H1 (cell line): ENCODE results near the gene MYPN. TPM values are rescaled to one million over a fixed set of nuclear protein-coding genes. Genes with fewer than 3 reads are reported as not detected.

Source experiments
- CTCF ChIA-PET: fragments of 300-600 bp; sonication (Branson Sonifier 250); formaldehyde crosslinking; loops from one replicate; lab custom pipeline; 2021; ENCODE audit not compliant: partially characterized antibody; lab: Charles Lee
- POLR2A ChIA-PET: fragments of 300-600 bp; sonication (Branson Sonifier 250); formaldehyde crosslinking; loops from one replicate; lab custom pipeline; 2021; ENCODE audit warnings: inconsistent platforms; ENCODE audit not compliant: partially characterized antibody; lab: Charles Lee
- DNase-seq, 2 experiments: peaks; one replicate each; pipeline versions ENCODE4 v3.0.0 to v3.0.0-alpha.2; 2010 to 2022; ENCODE audit warnings: low spot score in 2 of 2, low read depth in 1 of 2, mixed read lengths in 1 of 2
- FAIRE-seq: peaks from 2 replicates; lab custom pipeline; 2011; peaks lifted over from hg19 to GRCh38; lab: Jason Lieb, UNC
- H2AFZ ChIP-seq: 2 replicates; pipeline ENCODE4 v1.8.1; 2012; ENCODE audit warnings: low read length, inconsistent platforms
- H2AK5ac ChIP-seq: 2 replicates; pipeline ENCODE4 v1.6.1; 2013; ENCODE audit warnings: low read depth, low read length
- H2BK120ac ChIP-seq: replicated peaks from 2 replicates; pipeline ENCODE3; 2013; ENCODE audit warnings: low read depth, low read length, inconsistent platforms
- H2BK12ac ChIP-seq: 2 replicates; pipeline ENCODE4 v1.6.1; 2013; ENCODE audit warnings: low read depth, low read length
- H2BK15ac ChIP-seq: 2 replicates; pipeline ENCODE4 v1.6.1; 2013; ENCODE audit warnings: low read length
- H2BK20ac ChIP-seq: 2 replicates; pipeline ENCODE4 v1.6.1; 2013; ENCODE audit warnings: low read length
- H2BK5ac ChIP-seq: 2 replicates; pipeline ENCODE4 v1.6.1; 2013; ENCODE audit warnings: low read depth, low read length
- H3K14ac ChIP-seq: 2 replicates; pipeline ENCODE4 v1.6.1; 2013; ENCODE audit warnings: inconsistent platforms; ENCODE audit not compliant: insufficient read length
- H3K18ac ChIP-seq: 2 replicates; pipeline ENCODE4 v1.6.1; 2013; ENCODE audit warnings: low read length; ENCODE audit errors: extremely low read depth
- H3K23ac ChIP-seq: 2 replicates; pipeline ENCODE4 v1.6.1; 2013; ENCODE audit warnings: inconsistent platforms; ENCODE audit not compliant: insufficient read length
- H3K23me2 ChIP-seq: 2 replicates; pipeline ENCODE4 v1.6.1; 2013; ENCODE audit warnings: low read depth, low read length
- H3K27ac ChIP-seq: 2 replicates; pipeline ENCODE4 v1.6.1; 2011; ENCODE audit warnings: low read depth, low read length, inconsistent platforms
- H3K27me3 ChIP-seq, 4 experiments: replicated peaks in 1 of 4; 1 replicate in 1 of 4; 2 replicates in 3 of 4; pipeline versions ENCODE4 v1.6.1 to v1.8.1; 2011 to 2013; ENCODE audit warnings: low read length in 3 of 4, mild to moderate bottlenecking in 3 of 4, inconsistent platforms in 2 of 4, mixed read lengths in 2 of 4, moderate library complexity in 1 of 4; ENCODE audit not compliant: control insufficient read depth in 3 of 4, insufficient read depth in 3 of 4; ENCODE audit errors: extremely low read depth in 1 of 4
- H3K36me3 ChIP-seq, 4 experiments: 2 replicates each; pipeline versions ENCODE4 v1.6.1 to v1.8.1; 2011 to 2013; ENCODE audit warnings: mild to moderate bottlenecking in 4 of 4, low read length in 3 of 4, moderate library complexity in 2 of 4, control low read depth in 1 of 4, inconsistent platforms in 1 of 4; ENCODE audit not compliant: insufficient read depth in 4 of 4, control insufficient read depth in 2 of 4
- H3K4ac ChIP-seq: replicated peaks from 2 replicates; pipeline ENCODE3; 2013; ENCODE audit warnings: low read length, low read depth, mixed read lengths, inconsistent platforms; ENCODE audit not compliant: insufficient read length
- H3K4me1 ChIP-seq, 4 experiments: replicated peaks in 1 of 4; 1 replicate in 1 of 4; 2 replicates in 3 of 4; pipeline versions ENCODE4 v1.6.1 to v1.8.1; 2011 to 2013; ENCODE audit warnings: low read length in 3 of 4, inconsistent platforms in 2 of 4, mixed read lengths in 1 of 4; ENCODE audit not compliant: insufficient read depth in 4 of 4, control insufficient read depth in 3 of 4
- H3K4me2 ChIP-seq, 2 experiments: 2 replicates each; pipeline versions ENCODE4 v1.6.1 to v1.8.1; 2011 to 2013; ENCODE audit warnings: low read depth in 2 of 2, low read length in 2 of 2, control low read depth in 1 of 2, inconsistent platforms in 1 of 2, mild to moderate bottlenecking in 1 of 2; ENCODE audit not compliant: insufficient read depth in 1 of 2
- H3K4me3 ChIP-seq, 4 experiments: fragments of 200-600, 300-600 bp in 1 of 4; sonication (generic), shearing (Covaris generic), sonication (Bioruptor Twin) in 1 of 4; 2 replicates each; pipeline versions ENCODE4 v1.5.1 to v1.8.1; 2011 to 2016; ENCODE audit warnings: low read length in 4 of 4, low read depth in 3 of 4, control low read depth in 2 of 4, inconsistent platforms in 2 of 4, mild to moderate bottlenecking in 2 of 4, mixed read lengths in 1 of 4, moderate library complexity in 1 of 4; ENCODE audit not compliant: insufficient read depth in 2 of 4; ENCODE audit errors: extremely low read depth in 1 of 4
- H3K56ac ChIP-seq: replicated peaks from 2 replicates; pipeline ENCODE3; 2013; ENCODE audit warnings: low read depth, mild to moderate bottlenecking, mixed read lengths, low read length, inconsistent platforms; ENCODE audit not compliant: insufficient read length
- H3K79me1 ChIP-seq: 2 replicates; pipeline ENCODE4 v1.6.1; 2013; ENCODE audit warnings: low read depth, low read length, control low read depth
- H3K79me2 ChIP-seq, 2 experiments: 2 replicates each; pipeline versions ENCODE4 v1.6.1 to v1.8.1; 2012 to 2013; ENCODE audit warnings: low read length in 2 of 2, mild to moderate bottlenecking in 2 of 2, inconsistent platforms in 1 of 2; ENCODE audit not compliant: insufficient read depth in 2 of 2, control insufficient read depth in 1 of 2
- H3K9ac ChIP-seq, 4 experiments: replicated peaks in 1 of 4; 1 replicate in 1 of 4; 2 replicates in 3 of 4; pipeline versions ENCODE4 v1.6.1 to v1.8.1; 2011 to 2013; ENCODE audit warnings: low read depth in 3 of 4, low read length in 3 of 4, control low read depth in 2 of 4, mild to moderate bottlenecking in 2 of 4, moderate library complexity in 2 of 4, inconsistent platforms in 1 of 4; ENCODE audit errors: extremely low read depth in 1 of 4
- H3K9me3 ChIP-seq, 2 experiments: 2 replicates each; pipeline versions ENCODE4 v1.6.1 to v1.8.1; 2012 to 2013; ENCODE audit warnings: mild to moderate bottlenecking in 2 of 2, moderate library complexity in 2 of 2, control low read depth in 1 of 2, inconsistent platforms in 1 of 2, low read depth in 1 of 2, low read length in 1 of 2, mixed read lengths in 1 of 2; ENCODE audit not compliant: insufficient read depth in 2 of 2
- H4K20me1 ChIP-seq, 2 experiments: replicated peaks in 1 of 2; 2 replicates each; pipeline versions ENCODE3 to v1.8.1; 2011 to 2013; ENCODE audit warnings: inconsistent platforms in 2 of 2, low read length in 2 of 2, mild to moderate bottlenecking in 1 of 2; ENCODE audit not compliant: insufficient read depth in 2 of 2, control insufficient read depth in 1 of 2
- H4K5ac ChIP-seq: 2 replicates; pipeline ENCODE4 v1.6.1; 2013; ENCODE audit warnings: low read length, low read depth, mixed read lengths, inconsistent platforms; ENCODE audit not compliant: insufficient read length
- H4K8ac ChIP-seq: 2 replicates; pipeline ENCODE4 v1.8.0; 2013; ENCODE audit warnings: mild to moderate bottlenecking, moderate library complexity, low read length, inconsistent platforms; ENCODE audit not compliant: insufficient read depth; ENCODE audit errors: extremely low read depth
- H4K91ac ChIP-seq: replicated peaks from 2 replicates; pipeline ENCODE3; 2013; ENCODE audit warnings: low read length, mixed read lengths, inconsistent platforms; ENCODE audit not compliant: insufficient read length
- CREB1 ChIP-seq: IDR thresholded peaks from 2 replicates; pipeline ENCODE4 v1.6.1; 2012; ENCODE audit warnings: inconsistent platforms
- WGBS, 2 experiments: shearing (Covaris generic) in 1 of 2; methylation state at CpG; one replicate each; pipeline versions ENCODE4 v1.1.6 to v1.1.7; 2013 to 2015; ENCODE audit warnings: low lambda C conversion rate in 2 of 2, mixed read lengths in 2 of 2, inconsistent platforms in 1 of 2, low coverage in 1 of 2, missing lambda C conversion rate in 1 of 2; ENCODE audit not compliant: insufficient replicate concordance in 2 of 2, insufficient coverage in 1 of 2, insufficient read length in 1 of 2; ENCODE audit errors: extremely low coverage in 1 of 2, missing lambda C conversion rate in 1 of 2; 5-methylcytosine and 5-hydroxymethylcytosine counted together
- polyA plus RNA-seq, 7 experiments: library from polyadenylated mRNA; depleted of rRNA in 3 of 7; stranded (reverse) in 5 of 7; unstranded in 2 of 7; fragments of >200 nt in 5 of 7; fragments of 200-250 nt in 2 of 7; gene quantifications; 1 replicate in 5 of 7; 2 replicates in 1 of 7; 4 replicates in 1 of 7; pipeline versions ENCODE4 v1.2.1 to v1.2.3, GENCODE V29; 2011 to 2013; ENCODE audit warnings: missing spikeins in 2 of 7, mixed read lengths in 2 of 7
- total RNA-seq: library from RNA; stranded (reverse); fragmentation: NEBNext Ultra II Directional; extraction: Animal tissue kit (Norgen Biotek cat#: 25700); gene quantifications from 2 replicates; pipeline ENCODE4 v1.2.1, GENCODE V29; 2021

The MYPN gene
- total and polyA plus RNA-seq, 2 of the 8 experiments (the other 6 are each of a cell fraction or from before 2014, with no cell fraction given) = not detected

GRCh38 chr10:68176797-68177196 lies 67.5 kb downstream of the MYPN start:
- H3K79me2 ChIP-seq = no peaks in the 10 kb centered on the region
- no peak overlapping the region for H3K9ac ChIP-seq
- no peak overlapping the region for H2BK5ac ChIP-seq
- no peak overlapping the region for H4K91ac ChIP-seq
- WGBS, 2 experiments = 84% methylated on average over 4 of the region's 4 CpGs; no CpG with 5 or more reads in 1 of the 2 experiments
- no peaks in the 10 kb centered on the region for H3K4me1 ChIP-seq
- H2AFZ ChIP-seq = no peak overlapping the region
- no peaks in the 10 kb centered on the region for H3K36me3 ChIP-seq
- no peak for TF ChIP-seq CREB1
- POLR2A ChIA-PET = interaction anchor here (1.7 kb wide), 1 partner anchor 54 kb away, joined by 3 read pairs; no protein-coding TSS in a partner anchor
- H2BK120ac ChIP-seq = no peak overlapping the region
- H3K27ac ChIP-seq = no peak overlapping the region
- no peaks in the 10 kb centered on the region for H4K20me1 ChIP-seq
- H3K9me3 ChIP-seq = no peaks in the 10 kb centered on the region
- no peak overlapping the region for H2BK12ac ChIP-seq
- no peak overlapping the region for H3K4me2 ChIP-seq
- H3K23ac ChIP-seq = no peak overlapping the region
- H3K27me3 ChIP-seq = no peaks in the 10 kb centered on the region
- no peak overlapping the region for H3K14ac ChIP-seq
- H4K5ac ChIP-seq = no peak overlapping the region
- DNase-seq = no peak
- CTCF ChIA-PET = interaction anchor here (1.0 kb wide), 1 partner anchor 21 kb away, joined by 3 read pairs; no protein-coding TSS in a partner anchor
- H3K4me3 ChIP-seq = no peak overlapping the region
- no peak overlapping the region for H3K56ac ChIP-seq
- no peaks in the 10 kb centered on the region for H3K79me1 ChIP-seq
- no peak overlapping the region for H2BK20ac ChIP-seq
- no peak for FAIRE-seq
- H2AK5ac ChIP-seq = no peak overlapping the region
- H4K8ac ChIP-seq = no peak overlapping the region
- no peak overlapping the region for H3K4ac ChIP-seq
- H3K23me2 ChIP-seq = no peaks in the 10 kb centered on the region
- no peak overlapping the region for H3K18ac ChIP-seq
- no peak overlapping the region for H2BK15ac ChIP-seq
